ENCODE measurements around the gene CCL28. TPM values are rescaled to one million over a fixed set of nuclear protein-coding genes. Genes with fewer than 3 reads are reported as not detected.

CCL28 gene
- total and polyA plus RNA-seq, 2 donors (not counting 3 experiments of a cell fraction or from before 2014, with no cell fraction given), result 1.2 to 1.8 TPM

DNA sequence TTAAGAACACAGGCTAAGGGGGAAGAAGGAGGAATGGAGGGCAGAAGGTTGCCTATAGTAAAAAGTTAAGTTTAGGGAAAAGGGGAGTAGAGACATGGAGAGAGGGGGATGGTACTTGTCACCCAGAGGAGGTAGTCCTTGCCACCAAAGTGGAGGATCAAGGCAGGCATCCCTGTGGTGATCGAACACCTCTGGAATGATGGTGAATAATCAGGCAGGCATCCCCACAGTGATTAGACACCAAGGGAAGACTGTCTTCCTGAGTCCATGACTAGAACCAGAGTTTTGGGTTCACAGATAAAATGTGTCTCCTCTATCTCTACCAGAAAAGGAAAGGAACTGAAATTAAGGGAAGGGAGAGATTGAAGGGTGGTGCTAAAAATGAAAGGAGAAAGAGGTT is 79.8 kb downstream of the CCL28 start:
- H3K27ac ChIP-seq (ENCODE audit: insufficient read depth, low read depth, low read length), result no peak overlapping the region
- H3K27me3 ChIP-seq (ENCODE audit: control insufficient read depth in 2 of 2, insufficient read depth in 2 of 2, low read length in 2 of 2), result no peaks in the 10 kb centered on the region
- H3K9me1 ChIP-seq (replicated peaks; ENCODE audit: control insufficient read depth, extremely low read depth, insufficient read depth, low read length), result no peaks in the 10 kb centered on the region
- TF ChIP-seq GATA2 (IDR thresholded peaks at IDR 0.05; ENCODE audit: insufficient read depth, insufficient read length, low read depth, low read length) (no peak), JUN (IDR thresholded peaks at IDR 0.05; ENCODE audit: borderline replicate concordance, insufficient read depth, insufficient read length, low read depth) (no peak), POLR2AphosphoS5 (IDR thresholded peaks at IDR 0.05; ENCODE audit: insufficient read depth, low read depth, low read length) (no peak), EZH2 (IDR thresholded peaks at IDR 0.05; ENCODE audit: borderline replicate concordance, low read depth, low read length, severe bottlenecking) (no peak), POLR2A (IDR thresholded peaks at IDR 0.05; ENCODE audit: low read depth, low read length) (no peak), MYC (IDR thresholded peaks at IDR 0.05; ENCODE audit: low read depth, low read length) (no peak), FOS (IDR thresholded peaks at IDR 0.05; ENCODE audit: borderline replicate concordance, insufficient read depth, low read length) (no peak)
- TF ChIP-seq, protein P1, sequence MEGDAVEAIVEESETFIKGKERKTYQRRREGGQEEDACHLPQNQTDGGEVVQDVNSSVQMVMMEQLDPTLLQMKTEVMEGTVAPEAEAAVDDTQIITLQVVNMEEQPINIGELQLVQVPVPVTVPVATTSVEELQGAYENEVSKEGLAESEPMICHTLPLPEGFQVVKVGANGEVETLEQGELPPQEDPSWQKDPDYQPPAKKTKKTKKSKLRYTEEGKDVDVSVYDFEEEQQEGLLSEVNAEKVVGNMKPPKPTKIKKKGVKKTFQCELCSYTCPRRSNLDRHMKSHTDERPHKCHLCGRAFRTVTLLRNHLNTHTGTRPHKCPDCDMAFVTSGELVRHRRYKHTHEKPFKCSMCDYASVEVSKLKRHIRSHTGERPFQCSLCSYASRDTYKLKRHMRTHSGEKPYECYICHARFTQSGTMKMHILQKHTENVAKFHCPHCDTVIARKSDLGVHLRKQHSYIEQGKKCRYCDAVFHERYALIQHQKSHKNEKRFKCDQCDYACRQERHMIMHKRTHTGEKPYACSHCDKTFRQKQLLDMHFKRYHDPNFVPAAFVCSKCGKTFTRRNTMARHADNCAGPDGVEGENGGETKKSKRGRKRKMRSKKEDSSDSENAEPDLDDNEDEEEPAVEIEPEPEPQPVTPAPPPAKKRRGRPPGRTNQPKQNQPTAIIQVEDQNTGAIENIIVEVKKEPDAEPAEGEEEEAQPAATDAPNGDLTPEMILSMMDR (IDR thresholded peaks at IDR 0.05; ENCODE audit: extremely low read depth in 1 of 2, insufficient read depth in 1 of 2, low read depth in 1 of 2, low read length in 2 of 2), result no peak
- TF ChIP-seq, protein P2, sequence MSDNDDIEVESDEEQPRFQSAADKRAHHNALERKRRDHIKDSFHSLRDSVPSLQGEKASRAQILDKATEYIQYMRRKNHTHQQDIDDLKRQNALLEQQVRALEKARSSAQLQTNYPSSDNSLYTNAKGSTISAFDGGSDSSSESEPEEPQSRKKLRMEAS (IDR thresholded peaks at IDR 0.05; ENCODE audit: insufficient read depth, insufficient read length), result no peak
- FAIRE-seq (no peak), DNase-seq (ENCODE audit: low read depth, low spot score) (no peak)
- no peak overlapping the region for H3K9ac ChIP-seq (replicated peaks; ENCODE audit: extremely low read depth, insufficient read depth, low read length)
- H3K9me3 ChIP-seq (replicated peaks; ENCODE audit: control insufficient read depth, insufficient read depth, low read length), result no peaks in the 10 kb centered on the region
- ChIA-PET CTCF (no interaction called here), POLR2A (no interaction called here)
- no peak overlapping the region for H2AFZ ChIP-seq (ENCODE audit: low read depth, low read length)
- H3K4me2 ChIP-seq (ENCODE audit: insufficient read depth, low read length), result no peak overlapping the region
- no peaks in the 10 kb centered on the region for H3K4me1 ChIP-seq (ENCODE audit: control insufficient read depth, extremely low read depth, insufficient read depth, low read length)
- no peak overlapping the region for H3K4me3 ChIP-seq (replicated peaks in 1 of 3; ENCODE audit: insufficient read depth in 1 of 3, low read depth in 1 of 3, low read length in 3 of 3)
- BruUV-seq (replicated peaks), result no TSS peak
- H3K79me2 ChIP-seq (ENCODE audit: control insufficient read depth, insufficient read depth, low read length), result no peaks in the 10 kb centered on the region
- intact Hi-C loops (cut with micrococcal nuclease), result no loop called here
- H3K36me3 ChIP-seq (ENCODE audit: control insufficient read depth in 2 of 2, extremely low read depth in 1 of 2, insufficient read depth in 2 of 2, low read length in 2 of 2), result no peaks in the 10 kb centered on the region
- H4K20me1 ChIP-seq (replicated peaks; ENCODE audit: control insufficient read depth, extremely low read depth, insufficient read depth, low read length), result no peaks in the 10 kb centered on the region
- dilution Hi-C loops (cut with MboI; ENCODE audit: extremely low pct_ligation_motif_present, low sequenced_read_pairs), result no loop called here

Other genes starting within 250 kb of the CCL28 start
- 0.49 TPM in 1 of 2 replicates, not detected in the other for gene NIM1K, start 220.2 kb downstream of the CCL28 start, total RNA-seq
- 0.04 and 0.14 TPM in 2 replicates for gene NIM1K, start 220.2 kb downstream of the CCL28 start, polyA plus RNA-seq
- gene HMGCS1, start 99.0 kb downstream of the CCL28 start, total RNA-seq, result 133 and 149 TPM in 2 replicates
- gene HMGCS1, start 99.0 kb downstream of the CCL28 start, polyA plus RNA-seq, result 27.8 and 43.3 TPM in 2 replicates
- 8.6 and 11.6 TPM in 2 replicates for gene TMEM267, start 71.5 kb upstream of the CCL28 start, total RNA-seq
- gene TMEM267, start 71.5 kb upstream of the CCL28 start, polyA plus RNA-seq, result 4.9 and 5.4 TPM in 2 replicates
- gene C5orf34, start 102.8 kb upstream of the CCL28 start, total RNA-seq, result 5.0 and 6.5 TPM in 2 replicates
- 2.1 and 2.2 TPM in 2 replicates for gene C5orf34, start 102.8 kb upstream of the CCL28 start, polyA plus RNA-seq
- gene PAIP1, start 144.7 kb upstream of the CCL28 start, total RNA-seq, result 81.6 and 90.1 TPM in 2 replicates
- 65.3 and 69.1 TPM in 2 replicates for gene PAIP1, start 144.7 kb upstream of the CCL28 start, polyA plus RNA-seq
- 75.6 and 82.5 TPM in 2 replicates for gene NNT, start 190.8 kb upstream of the CCL28 start, total RNA-seq
- gene NNT, start 190.8 kb upstream of the CCL28 start, polyA plus RNA-seq, result 34.3 and 38.2 TPM in 2 replicates

Measured in endothelial cell of umbilical vein (primary cell).